Muscle layer of colon (tissue), 2 donors: Measurements from ENCODE around the gene PCBP3.
"Not testable (repeated sequence)": the region's sequence is repeated elsewhere in the genome, so short reads cannot be mapped to it uniquely, and the experiment has no call there.

ENCODE experiments used
- H3K27ac ChIP-seq: one replicate; pipeline ENCODE4 v1.7.0; 2013; ENCODE audit warnings: low read depth, mild to moderate bottlenecking, low read length, moderate library complexity
- H3K27me3 ChIP-seq, 2 donors: one replicate each; pipeline ENCODE4 v1.7.0; 2013; ENCODE audit warnings: low read length in 2 of 2, mild to moderate bottlenecking in 2 of 2; ENCODE audit not compliant: insufficient read depth in 2 of 2, control insufficient read depth in 1 of 2
- H3K36me3 ChIP-seq: one replicate; pipeline ENCODE4 v1.7.0; 2013; ENCODE audit warnings: mild to moderate bottlenecking, low read length; ENCODE audit not compliant: insufficient read depth
- H3K4me1 ChIP-seq: one replicate; pipeline ENCODE4 v1.7.0; 2013; ENCODE audit warnings: mild to moderate bottlenecking, low read length; ENCODE audit not compliant: insufficient read depth
- H3K4me3 ChIP-seq, 2 donors: one replicate each; pipeline ENCODE4 v1.7.0; 2013; ENCODE audit warnings: low read length in 2 of 2, low read depth in 1 of 2, mild to moderate bottlenecking in 1 of 2, moderate library complexity in 1 of 2
- H3K9ac ChIP-seq: one replicate; pipeline ENCODE4 v1.7.0; 2013; ENCODE audit warnings: low read length
- H3K9me3 ChIP-seq: one replicate; pipeline ENCODE4 v1.7.0; 2013; ENCODE audit warnings: mild to moderate bottlenecking, low read length
- donor health status: abdominal sarcoma.
- donor health status: Adenocarcinoma of cecum.

PCBP3 gene

GRCh38 chr21:45954921-45955320 is 311.4 kb downstream of the PCBP3 start:
- H3K4me1 ChIP-seq, result peaks cover 38% of the 10 kb centered on the region

GRCh38 chr21:45957551-45957950 is 314.0 kb downstream of the PCBP3 start:
- Histone ChIP-seq H3K4me1 (peaks cover 23% of the 10 kb centered on the region), H3K27me3 (no peaks in the 10 kb centered on the region), H3K9me3 (no peaks in the 10 kb centered on the region), H3K4me3 (no peak overlapping the region), H3K9ac (no peak overlapping the region), H3K27ac (no peak overlapping the region), H3K36me3 (no peaks in the 10 kb centered on the region)

More at GRCh38 chr21:45954921-45955320, 311.4 kb downstream of the PCBP3 start:
- Histone ChIP-seq H3K36me3 (no peaks in the 10 kb centered on the region), H3K27ac (peak overlapping the region; percentile 81), H3K4me3 (no peak overlapping the region), H3K9ac (no peak overlapping the region), H3K27me3 (no peaks in the 10 kb centered on the region), H3K9me3 (no peaks in the 10 kb centered on the region)

- no peak overlapping the region for H3K9ac ChIP-seq
- no peak overlapping the region for H3K4me3 ChIP-seq
- H3K9me3 ChIP-seq, result no peaks in the 10 kb centered on the region
- H3K4me1 ChIP-seq, result peaks cover 19% of the 10 kb centered on the region
- H3K36me3 ChIP-seq, result no peaks in the 10 kb centered on the region
- H3K27ac ChIP-seq, result no peak overlapping the region
- H3K27me3 ChIP-seq, result no peaks in the 10 kb centered on the region
Observed at GRCh38 chr21:45957981-45958600, 314.6 kb downstream of the PCBP3 start.

GRCh38 chr21:45959182-45959581 is 315.7 kb downstream of the PCBP3 start:
- H3K27me3 ChIP-seq, result no peaks in the 10 kb centered on the region
- peaks cover 8% of the 10 kb centered on the region for H3K4me1 ChIP-seq
- no peaks in the 10 kb centered on the region for H3K36me3 ChIP-seq
- no peak overlapping the region for H3K27ac ChIP-seq
- H3K4me3 ChIP-seq, result no peak overlapping the region
- H3K9me3 ChIP-seq, result no peaks in the 10 kb centered on the region
- no peak overlapping the region for H3K9ac ChIP-seq

GRCh38 chr21:45959779-45960390 is 316.4 kb downstream of the PCBP3 start:
- no peak overlapping the region for H3K9ac ChIP-seq
- H3K4me1 ChIP-seq, result peaks cover 4% of the 10 kb centered on the region
- no peaks in the 10 kb centered on the region for H3K36me3 ChIP-seq
- no peak overlapping the region for H3K4me3 ChIP-seq
- H3K27ac ChIP-seq, result no peak overlapping the region
- H3K9me3 ChIP-seq, result no peaks in the 10 kb centered on the region
- no peaks in the 10 kb centered on the region for H3K27me3 ChIP-seq

GRCh38 chr21:45961408-45961807 is 317.9 kb downstream of the PCBP3 start:
- not testable (repeated sequence) for H3K4me1 ChIP-seq, H3K4me3 ChIP-seq, H3K36me3 ChIP-seq, H3K9me3 ChIP-seq, H3K9ac ChIP-seq, H3K27me3 ChIP-seq, H3K27ac ChIP-seq

GRCh38 chr21:45962531-45963231 is 319.2 kb downstream of the PCBP3 start:
- Histone ChIP-seq H3K27ac (no peak overlapping the region), H3K36me3 (no peaks in the 10 kb centered on the region), H3K4me3 (no peak overlapping the region), H3K27me3 (no peaks in the 10 kb centered on the region), H3K4me1 (peaks cover 4% of the 10 kb centered on the region), H3K9ac (no peak overlapping the region), H3K9me3 (no peaks in the 10 kb centered on the region)

GRCh38 chr21:45963232-45963570 is 319.7 kb downstream of the PCBP3 start:
- H3K4me1 ChIP-seq, result peaks cover 2% of the 10 kb centered on the region
- H3K27me3 ChIP-seq, result no peaks in the 10 kb centered on the region
- H3K27ac ChIP-seq, result no peak overlapping the region
- no peaks in the 10 kb centered on the region for H3K36me3 ChIP-seq
- H3K9ac ChIP-seq, result no peak overlapping the region
- no peaks in the 10 kb centered on the region for H3K9me3 ChIP-seq
- H3K4me3 ChIP-seq, result no peak overlapping the region

- H3K36me3 ChIP-seq, result no peaks in the 10 kb centered on the region
- H3K4me3 ChIP-seq, result no peak overlapping the region
- H3K9me3 ChIP-seq, result no peaks in the 10 kb centered on the region
- H3K27me3 ChIP-seq, result no peaks in the 10 kb centered on the region
- H3K4me1 ChIP-seq, result no peaks in the 10 kb centered on the region
- no peak overlapping the region for H3K27ac ChIP-seq
- no peak overlapping the region for H3K9ac ChIP-seq
Observed at GRCh38 chr21:45964649-45965048, 321.1 kb downstream of the PCBP3 start.

- H3K27ac ChIP-seq, result no peak overlapping the region
- H3K36me3 ChIP-seq, result no peaks in the 10 kb centered on the region
- H3K4me3 ChIP-seq, result no peak overlapping the region
- no peaks in the 10 kb centered on the region for H3K9me3 ChIP-seq
- peaks cover 2% of the 10 kb centered on the region for H3K4me1 ChIP-seq
- no peak overlapping the region for H3K9ac ChIP-seq
- H3K27me3 ChIP-seq, result no peaks in the 10 kb centered on the region
Observed at GRCh38 chr21:45965084-45965809, 321.7 kb downstream of the PCBP3 start.

GRCh38 chr21:45966791-45967394 is 323.4 kb downstream of the PCBP3 start:
- Histone ChIP-seq H3K27me3 (no peaks in the 10 kb centered on the region), H3K9ac (no peak overlapping the region), H3K27ac (no peak overlapping the region), H3K4me1 (peaks cover 17% of the 10 kb centered on the region), H3K36me3 (no peaks in the 10 kb centered on the region), H3K4me3 (no peak overlapping the region), H3K9me3 (no peaks in the 10 kb centered on the region)
